ENCODE data around the gene PDE1C. TPM values are rescaled to one million over a fixed set of nuclear protein-coding genes. Genes with fewer than 3 reads are reported as not detected.

PDE1C gene
- total and polyA plus RNA-seq, 3 donors from 2014 or later, result 7.6 to 9.5 (median 9.5) TPM

- Histone ChIP-seq H3K9me3 (no peaks in the 10 kb centered on the region), H3K27me3 (no peaks in the 10 kb centered on the region), H3K4me1 (no peaks in the 10 kb centered on the region), H3K27ac (no peak overlapping the region), H3K4me3 (no peak overlapping the region), H3K36me3 (ENCODE audit: low read depth, missing control alignments) (no peaks in the 10 kb centered on the region)
- no peak for DNase-seq
- TF ChIP-seq CTCF (IDR thresholded peaks at IDR 0.05), result no peak
- TF ChIP-seq POLR2A (IDR thresholded peaks at IDR 0.05), result no peak
- intact Hi-C loops (cut with DNase I; ENCODE audit: low total_unique reads), result no loop called here
- 52 to 62% methylated on average over 3 of the region's 3 CpGs for WGBS, 2 donors
Measured at GRCh38 chr7:32044739-32045138, 25.5 kb downstream of the PDE1C start.

- Histone ChIP-seq H3K4me1 (no peaks in the 10 kb centered on the region), H3K9me3 (no peaks in the 10 kb centered on the region), H3K27me3 (no peaks in the 10 kb centered on the region), H3K4me3 (no peak overlapping the region), H3K27ac (no peak overlapping the region), H3K36me3 (ENCODE audit: low read depth, missing control alignments) (no peaks in the 10 kb centered on the region)
- DNase-seq, result no peak
- no peak for TF ChIP-seq CTCF (IDR thresholded peaks at IDR 0.05)
- TF ChIP-seq POLR2A (IDR thresholded peaks at IDR 0.05), result no peak
- intact Hi-C loops (cut with DNase I; ENCODE audit: low total_unique reads), result no loop called here
- WGBS, 2 donors, result 56 to 70% methylated on average over 3 of the region's 3 CpGs
Measured at GRCh38 chr7:32043688-32044087, 26.5 kb downstream of the PDE1C start.

- no peaks in the 10 kb centered on the region for H3K36me3 ChIP-seq (ENCODE audit: low read depth, missing control alignments)
- H3K4me3 ChIP-seq, result no peak overlapping the region
- 86 to 91% methylated on average over 5 of the region's 5 CpGs for WGBS, 2 donors
- no peaks in the 10 kb centered on the region for H3K9me3 ChIP-seq
- H3K4me1 ChIP-seq, result no peaks in the 10 kb centered on the region
- DNase-seq, result no peak
- no peaks in the 10 kb centered on the region for H3K27me3 ChIP-seq
- intact Hi-C loops (cut with DNase I; ENCODE audit: low total_unique reads), result no loop called here
- H3K27ac ChIP-seq, result no peak overlapping the region
- no peak for TF ChIP-seq CTCF (IDR thresholded peaks at IDR 0.05)
- no peak for TF ChIP-seq POLR2A (IDR thresholded peaks at IDR 0.05)
Measured at GRCh38 chr7:32042900-32043299, 27.3 kb downstream of the PDE1C start.

GRCh38 chr7:32039000-32039756 lies 31.0 kb downstream of the PDE1C start:
- Histone ChIP-seq H3K9me3 (no peaks in the 10 kb centered on the region), H3K27ac (no peak overlapping the region), H3K4me3 (no peak overlapping the region), H3K4me1 (no peaks in the 10 kb centered on the region), H3K36me3 (ENCODE audit: low read depth, missing control alignments) (no peaks in the 10 kb centered on the region), H3K27me3 (no peaks in the 10 kb centered on the region)
- WGBS, 2 donors, result 86 to 89% methylated on average over 6 of the region's 6 CpGs
- no peak for DNase-seq
- TF ChIP-seq POLR2A (IDR thresholded peaks at IDR 0.05), result no peak
- TF ChIP-seq CTCF (IDR thresholded peaks at IDR 0.05), result no peak
- intact Hi-C loops (cut with DNase I; ENCODE audit: low total_unique reads), result no loop called here

- Histone ChIP-seq H3K9me3 (no peaks in the 10 kb centered on the region), H3K36me3 (ENCODE audit: low read depth, missing control alignments) (no peaks in the 10 kb centered on the region), H3K27ac (no peak overlapping the region), H3K4me3 (no peak overlapping the region), H3K4me1 (no peaks in the 10 kb centered on the region), H3K27me3 (no peaks in the 10 kb centered on the region)
- DNase-seq, result no peak
- intact Hi-C loops (cut with DNase I; ENCODE audit: low total_unique reads), result no loop called here
- TF ChIP-seq CTCF (IDR thresholded peaks at IDR 0.05), result no peak
- no peak for TF ChIP-seq POLR2A (IDR thresholded peaks at IDR 0.05)
Measured at GRCh38 chr7:32037650-32038198, 32.5 kb downstream of the PDE1C start.
